ENCODE measurements around the gene MIDN. TPM values are rescaled to one million over a fixed set of nuclear protein-coding genes. Genes with fewer than 3 reads are reported as not detected.

Gene MIDN
- total and polyA plus RNA-seq, 3 donors from 2014 or later = 30.3 to 42.4 (median 38.2) TPM

DNA sequence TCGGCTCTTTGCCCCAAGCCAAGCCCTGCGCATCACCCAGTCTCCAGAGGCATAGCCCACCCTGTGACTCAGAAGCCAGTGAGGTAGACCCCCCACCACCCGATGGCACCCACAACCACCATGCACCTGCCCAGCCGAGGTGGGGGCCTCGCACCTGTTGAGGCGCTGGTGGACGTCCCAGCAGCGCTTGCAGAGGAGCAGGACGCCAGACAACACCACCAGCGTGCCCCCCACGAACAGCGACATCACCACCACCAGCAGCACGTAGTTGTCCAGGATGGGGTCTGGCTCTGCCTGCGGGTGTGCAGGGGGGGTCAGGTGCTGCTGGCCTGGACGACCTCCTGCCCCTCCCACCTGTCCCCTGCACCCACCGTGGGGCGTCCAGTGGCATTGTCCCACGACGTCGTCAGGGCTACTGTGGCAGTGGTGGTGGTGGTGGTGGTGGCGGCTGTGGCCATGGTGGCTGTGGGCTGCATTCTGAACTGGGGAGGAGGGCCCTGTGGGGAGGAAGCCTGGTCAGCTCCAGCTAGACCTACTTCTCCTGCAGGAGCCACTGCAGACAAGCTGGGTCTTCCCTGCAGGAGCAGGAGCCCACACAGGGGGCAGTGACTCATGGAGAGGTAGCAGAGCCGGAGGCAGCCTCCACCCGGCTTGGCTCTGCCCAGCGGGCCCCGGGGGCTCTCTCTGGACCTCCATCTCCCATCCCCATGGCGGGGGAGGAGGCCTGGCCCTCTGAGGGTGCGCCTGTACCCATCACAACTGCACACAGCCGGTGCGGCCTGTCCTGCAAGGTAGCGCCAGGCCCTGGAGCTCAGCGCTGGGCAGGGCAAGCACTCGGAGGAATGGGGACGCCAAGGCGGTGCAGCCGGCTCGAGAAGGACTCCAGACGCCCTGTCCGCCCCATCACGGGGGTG lies 12.5 kb upstream of the MIDN start:
- peaks cover 44% of the 10 kb centered on the region for H3K4me1 ChIP-seq
- no peak overlapping the region for H3K4me3 ChIP-seq
- 69 to 80% methylated on average over 1 to 38 of the region's 39 CpGs for whole genome bisulfite sequencing, 2 donors

GRCh38 chr19:1236576-1236975 lies 11.8 kb upstream of the MIDN start:
- TF ChIP-seq, protein P1, sequence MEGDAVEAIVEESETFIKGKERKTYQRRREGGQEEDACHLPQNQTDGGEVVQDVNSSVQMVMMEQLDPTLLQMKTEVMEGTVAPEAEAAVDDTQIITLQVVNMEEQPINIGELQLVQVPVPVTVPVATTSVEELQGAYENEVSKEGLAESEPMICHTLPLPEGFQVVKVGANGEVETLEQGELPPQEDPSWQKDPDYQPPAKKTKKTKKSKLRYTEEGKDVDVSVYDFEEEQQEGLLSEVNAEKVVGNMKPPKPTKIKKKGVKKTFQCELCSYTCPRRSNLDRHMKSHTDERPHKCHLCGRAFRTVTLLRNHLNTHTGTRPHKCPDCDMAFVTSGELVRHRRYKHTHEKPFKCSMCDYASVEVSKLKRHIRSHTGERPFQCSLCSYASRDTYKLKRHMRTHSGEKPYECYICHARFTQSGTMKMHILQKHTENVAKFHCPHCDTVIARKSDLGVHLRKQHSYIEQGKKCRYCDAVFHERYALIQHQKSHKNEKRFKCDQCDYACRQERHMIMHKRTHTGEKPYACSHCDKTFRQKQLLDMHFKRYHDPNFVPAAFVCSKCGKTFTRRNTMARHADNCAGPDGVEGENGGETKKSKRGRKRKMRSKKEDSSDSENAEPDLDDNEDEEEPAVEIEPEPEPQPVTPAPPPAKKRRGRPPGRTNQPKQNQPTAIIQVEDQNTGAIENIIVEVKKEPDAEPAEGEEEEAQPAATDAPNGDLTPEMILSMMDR (IDR thresholded peaks at IDR 0.05) = no peak
- TF ChIP-seq POLR2A (IDR thresholded peaks at IDR 0.05) = no peak
- no peaks in the 10 kb centered on the region for H3K27me3 ChIP-seq
- peaks cover 50% of the 10 kb centered on the region for H3K4me1 ChIP-seq
- 16% methylated on average over 24 of the region's 42 CpGs; no CpG with 5 or more reads in 1 of the 2 donors for WGBS, 2 donors
- no peaks in the 10 kb centered on the region for H3K9me3 ChIP-seq
- H3K36me3 ChIP-seq (ENCODE audit: low read depth, missing control alignments) = no peaks in the 10 kb centered on the region
- H3K4me3 ChIP-seq = peak overlapping the region; percentile 38 to 39
- intact Hi-C loops (cut with DNase I; ENCODE audit: low total_unique reads) = no loop called here
- no peak for DNase-seq
- H3K27ac ChIP-seq = no peak overlapping the region

More for the DNA sequence above, 12.5 kb upstream of the MIDN start:
- Histone ChIP-seq H3K36me3 (ENCODE audit: low read depth, missing control alignments) (no peaks in the 10 kb centered on the region), H3K9me3 (no peaks in the 10 kb centered on the region), H3K27me3 (no peaks in the 10 kb centered on the region), H3K27ac (no peak overlapping the region)
- DNase-seq = no peak
- TF ChIP-seq, protein P1 (IDR thresholded peaks at IDR 0.05) = no peak
- intact Hi-C loops (cut with DNase I; ENCODE audit: low total_unique reads) = no loop called here

GRCh38 chr19:1237027-1237659 lies 11.2 kb upstream of the MIDN start:
- no peaks in the 10 kb centered on the region for H3K9me3 ChIP-seq
- H3K4me1 ChIP-seq = peaks cover 47% of the 10 kb centered on the region
- peak overlapping the region; percentile 38 to 39 for H3K4me3 ChIP-seq
- no peaks in the 10 kb centered on the region for H3K36me3 ChIP-seq (ENCODE audit: low read depth, missing control alignments)
- WGBS, 2 donors = 1% methylated on average over 56 of the region's 60 CpGs; no CpG with 5 or more reads in 1 of the 2 donors
- no peak overlapping the region for H3K27ac ChIP-seq
- intact Hi-C loops (cut with DNase I; ENCODE audit: low total_unique reads) = no loop called here
- DNase-seq = no peak
- TF ChIP-seq, protein P1 (IDR thresholded peaks at IDR 0.05) = no peak
- no peak for TF ChIP-seq POLR2A (IDR thresholded peaks at IDR 0.05)
- H3K27me3 ChIP-seq = no peaks in the 10 kb centered on the region

- no peak for DNase-seq
Observed at GRCh38 chr19:1237754-1238368, 10.5 kb upstream of the MIDN start, which contains the start of gene CBARP. CBARP (minus strand) TSS chr19:1238005; CDS start chr19:1236100, 1,905 bp downstream.

More at GRCh38 chr19:1237754-1238368, 10.5 kb upstream of the MIDN start, which contains the start of gene CBARP:
- no peak for TF ChIP-seq POLR2A (IDR thresholded peaks at IDR 0.05)
- TF ChIP-seq, protein P1 (IDR thresholded peaks at IDR 0.05) = peak in 1 of 3 experiments; percentile 2
- intact Hi-C loops (cut with DNase I; ENCODE audit: low total_unique reads) = no loop called here
- Histone ChIP-seq H3K9me3 (no peaks in the 10 kb centered on the region), H3K4me3 (peak within 1 kb of the TSS; percentile 38 to 39), H3K4me1 (peaks cover 47% of the 10 kb centered on the region), H3K27me3 (no peaks in the 10 kb centered on the region), H3K27ac (peak within 1 kb of the TSS; percentile 51 to 95), H3K36me3 (ENCODE audit: low read depth, missing control alignments) (no peaks in the 10 kb centered on the region)
- 2 to 5% methylated on average over 4 to 35 of the region's 87 CpGs for WGBS, 2 donors
